Neuronal stem cell (in vitro differentiated cells): Measurements from ENCODE around the gene MYO3B.
A peak's percentile ranks its signal among the peaks of the same experiment; 100 is the strongest.

ENCODE experiments used
- DNase-seq: peaks from one replicate; pipeline ENCODE4 v3.0.0-alpha.2; 2013; ENCODE audit warnings: low spot score
- H2AFZ ChIP-seq: one replicate; pipeline ENCODE4 v1.6.1; 2013; ENCODE audit warnings: mild to moderate bottlenecking, low read length, inconsistent platforms
- H2AK5ac ChIP-seq: 2 replicates; pipeline ENCODE4 v1.6.1; 2013; ENCODE audit warnings: low read depth, mild to moderate bottlenecking, inconsistent platforms, low read length, moderate library complexity, mixed read lengths
- H2BK120ac ChIP-seq: 2 replicates; pipeline ENCODE4 v1.6.1; 2013; ENCODE audit warnings: low read depth, mild to moderate bottlenecking, inconsistent platforms, low read length, moderate library complexity, mixed read lengths
- H2BK12ac ChIP-seq: one replicate; pipeline ENCODE4 v1.6.1; 2013; ENCODE audit warnings: low read length, inconsistent platforms
- H2BK15ac ChIP-seq: 2 replicates; pipeline ENCODE4 v1.6.1; 2013; ENCODE audit warnings: mild to moderate bottlenecking, low read length, inconsistent platforms, mixed read lengths
- H2BK5ac ChIP-seq: one replicate; pipeline ENCODE4 v1.6.1; 2013; ENCODE audit warnings: inconsistent platforms, mild to moderate bottlenecking, low read length, moderate library complexity
- H3K14ac ChIP-seq: one replicate; pipeline ENCODE4 v1.6.1; 2013; ENCODE audit warnings: low read length, inconsistent platforms
- H3K18ac ChIP-seq: 2 replicates; pipeline ENCODE4 v1.6.1; 2013; ENCODE audit warnings: low read length, inconsistent platforms
- H3K23ac ChIP-seq: 2 replicates; pipeline ENCODE4 v1.6.1; 2013; ENCODE audit warnings: low read depth, mild to moderate bottlenecking, mixed read lengths, low read length, inconsistent platforms; ENCODE audit not compliant: poor library complexity
- H3K27ac ChIP-seq: replicated peaks from 3 replicates; pipeline ENCODE4 v1.5.1; 2013; ENCODE audit warnings: low read length, inconsistent platforms
- H3K27me3 ChIP-seq, 3 experiments: 2 replicates each; pipeline ENCODE4 v1.6.1; 2013; ENCODE audit warnings: low read length in 3 of 3, mild to moderate bottlenecking in 2 of 3, inconsistent platforms in 1 of 3, low read depth in 1 of 3, mixed read lengths in 1 of 3, moderate library complexity in 1 of 3; ENCODE audit not compliant: control insufficient read depth in 3 of 3, insufficient read depth in 3 of 3
- H3K36me3 ChIP-seq, 2 donors: replicated peaks in 1 of 2; 2 replicates each; pipeline ENCODE4 v1.6.1; 2013; ENCODE audit warnings: low read length in 2 of 2; ENCODE audit not compliant: control insufficient read depth in 2 of 2, insufficient read depth in 2 of 2
- H3K4ac ChIP-seq: 2 replicates; pipeline ENCODE4 v1.6.1; 2013; ENCODE audit warnings: inconsistent platforms, mild to moderate bottlenecking, low read length, moderate library complexity
- H3K4me1 ChIP-seq, 2 donors: 1 replicate in 1 of 2; 2 replicates in 1 of 2; pipeline ENCODE4 v1.6.1; 2013; ENCODE audit warnings: low read length in 2 of 2, low read depth in 1 of 2; ENCODE audit not compliant: control insufficient read depth in 2 of 2, insufficient read depth in 1 of 2
- H3K4me2 ChIP-seq: one replicate; pipeline ENCODE4 v1.6.1; 2013; ENCODE audit warnings: mild to moderate bottlenecking, low read length, inconsistent platforms; ENCODE audit not compliant: insufficient read depth, poor library complexity, severe bottlenecking
- H3K4me3 ChIP-seq, 2 donors: 2 replicates each; pipeline ENCODE4 v1.5.1; 2013; ENCODE audit warnings: low read length in 2 of 2, mild to moderate bottlenecking in 2 of 2, inconsistent platforms in 1 of 2, moderate library complexity in 1 of 2
- H3K79me1 ChIP-seq: one replicate; pipeline ENCODE4 v1.6.1; 2013; ENCODE audit warnings: low read depth, mild to moderate bottlenecking, inconsistent platforms, low read length, moderate library complexity
- H3K9ac ChIP-seq: one replicate; pipeline ENCODE4 v1.6.1; 2013; ENCODE audit warnings: mild to moderate bottlenecking, low read depth, low read length, inconsistent platforms; ENCODE audit not compliant: poor library complexity
- H3K9me3 ChIP-seq, 2 donors: replicated peaks in 1 of 2; 2 replicates each; pipeline versions ENCODE3 to v1.6.1; 2013; ENCODE audit warnings: low read length in 2 of 2, mild to moderate bottlenecking in 2 of 2, inconsistent platforms in 1 of 2, low read depth in 1 of 2, mixed read lengths in 1 of 2, moderate library complexity in 1 of 2; ENCODE audit not compliant: control insufficient read depth in 2 of 2, insufficient read depth in 1 of 2
- H4K8ac ChIP-seq: one replicate; pipeline ENCODE4 v1.6.1; 2013; ENCODE audit warnings: low read depth, mild to moderate bottlenecking, inconsistent platforms, low read length, moderate library complexity
- H4K91ac ChIP-seq: one replicate; pipeline ENCODE4 v1.6.1; 2013; ENCODE audit warnings: low read length, low read depth, mild to moderate bottlenecking, inconsistent platforms; ENCODE audit not compliant: poor library complexity
- WGBS, 2 donors: extraction: QIAGEN DNeasy Blood & Tissue Kit; methylation state at CpG; one replicate each; pipeline ENCODE4 v1.1.7; 2013; ENCODE audit warnings: missing lambda C conversion rate in 2 of 2, mixed read lengths in 1 of 2; ENCODE audit not compliant: insufficient read length in 2 of 2, insufficient replicate concordance in 1 of 2; ENCODE audit errors: extremely low coverage in 2 of 2; 5-methylcytosine and 5-hydroxymethylcytosine counted together

The MYO3B gene

DNA sequence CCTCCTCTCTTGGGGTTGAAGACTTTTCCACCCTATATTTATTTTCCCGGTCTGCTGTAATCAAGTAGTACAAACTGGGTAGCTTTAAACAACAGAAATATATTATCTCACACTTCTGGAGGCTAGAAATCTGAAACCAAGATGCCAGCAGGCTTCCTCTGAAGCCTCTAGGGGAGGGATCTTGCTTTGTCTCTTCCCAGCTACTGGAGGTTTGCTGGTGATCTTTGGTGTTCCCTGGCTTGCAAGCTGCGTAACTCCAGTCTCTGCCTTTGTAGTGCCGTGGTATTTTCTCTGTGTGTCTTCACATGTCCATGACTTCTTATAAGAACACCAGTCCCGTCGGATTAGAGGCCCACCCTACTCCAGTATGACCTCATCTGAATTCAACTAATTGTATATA is 44.4 kb downstream of the MYO3B start:
- peak overlapping the region; percentile 83 for H2AFZ ChIP-seq
- H2BK120ac ChIP-seq = no peak overlapping the region
- H3K4me2 ChIP-seq = no peak overlapping the region
- H4K8ac ChIP-seq = no peak overlapping the region
- H3K4ac ChIP-seq = no peak overlapping the region
- H3K79me1 ChIP-seq = no peaks in the 10 kb centered on the region
- peaks cover 8 to 20% of the 10 kb centered on the region in 2 donors for H3K4me1 ChIP-seq
- H2BK5ac ChIP-seq = peak overlapping the region; percentile 27
- H3K4me3 ChIP-seq = no peak overlapping the region
- no peak overlapping the region for H2AK5ac ChIP-seq
- no peaks in the 10 kb centered on the region for H3K36me3 ChIP-seq
- H3K23ac ChIP-seq = no peak overlapping the region
- H4K91ac ChIP-seq = no peak overlapping the region
- no peaks in the 10 kb centered on the region for H3K9me3 ChIP-seq
- H3K27me3 ChIP-seq = no peaks in the 10 kb centered on the region
- no peak overlapping the region for H2BK15ac ChIP-seq
- H3K9ac ChIP-seq = no peak overlapping the region
- peak overlapping the region; percentile 21 for H3K27ac ChIP-seq
- peak overlapping the region; percentile 79 for H3K18ac ChIP-seq
- no peak for DNase-seq
- H3K14ac ChIP-seq = no peak overlapping the region
- H2BK12ac ChIP-seq = no peak overlapping the region
- no CpG with 5 or more reads among the region's 5 CpGs for WGBS, 2 donors

DNA sequence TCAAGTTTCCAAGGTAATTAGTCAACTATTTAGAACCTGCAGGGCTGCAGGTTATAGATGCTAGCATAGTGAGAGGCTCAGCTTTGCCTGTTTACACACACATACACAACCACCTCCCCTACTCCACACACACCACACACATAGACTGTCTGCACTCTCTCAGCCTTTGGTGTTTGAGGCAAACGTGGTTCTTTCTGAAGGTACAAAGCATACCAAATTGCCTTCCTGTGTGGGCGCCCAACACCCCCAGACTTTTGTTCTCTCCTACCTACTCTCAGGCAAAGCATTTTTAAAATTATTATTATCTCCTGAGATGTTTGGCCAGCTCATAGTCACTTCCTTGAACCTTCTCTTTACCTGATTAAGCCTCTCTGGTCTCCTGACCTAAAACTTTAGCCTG is 44.9 kb downstream of the MYO3B start:
- H3K27me3 ChIP-seq = no peaks in the 10 kb centered on the region
- DNase-seq = no peak
- no peak overlapping the region for H2BK120ac ChIP-seq
- H3K4me3 ChIP-seq = no peak overlapping the region
- H2BK15ac ChIP-seq = no peak overlapping the region
- no peak overlapping the region for H2BK5ac ChIP-seq
- no peak overlapping the region for H2AK5ac ChIP-seq
- no peak overlapping the region for H3K9ac ChIP-seq
- no peak overlapping the region for H3K27ac ChIP-seq
- H2BK12ac ChIP-seq = no peak overlapping the region
- no peaks in the 10 kb centered on the region for H3K36me3 ChIP-seq
- H3K23ac ChIP-seq = no peak overlapping the region
- H3K14ac ChIP-seq = no peak overlapping the region
- H3K4me2 ChIP-seq = no peak overlapping the region
- no CpG with 5 or more reads among the region's 2 CpGs for WGBS, 2 donors
- no peak overlapping the region for H4K91ac ChIP-seq
- H3K4me1 ChIP-seq = peaks cover 8 to 20% of the 10 kb centered on the region in 2 donors
- peak overlapping the region; percentile 83 for H2AFZ ChIP-seq
- H3K79me1 ChIP-seq = no peaks in the 10 kb centered on the region
- H3K4ac ChIP-seq = no peak overlapping the region
- no peak overlapping the region for H3K18ac ChIP-seq
- no peak overlapping the region for H4K8ac ChIP-seq
- no peaks in the 10 kb centered on the region for H3K9me3 ChIP-seq

GRCh38 chr2:170224692-170225294 is 46.8 kb downstream of the MYO3B start:
- H3K18ac ChIP-seq = no peak overlapping the region
- no peak overlapping the region for H3K27ac ChIP-seq
- H3K79me1 ChIP-seq = no peaks in the 10 kb centered on the region
- H3K4ac ChIP-seq = no peak overlapping the region
- no peak overlapping the region for H4K91ac ChIP-seq
- no peak overlapping the region for H2BK15ac ChIP-seq
- no peak overlapping the region for H3K23ac ChIP-seq
- H2BK5ac ChIP-seq = no peak overlapping the region
- no peak overlapping the region for H3K14ac ChIP-seq
- H3K36me3 ChIP-seq = no peaks in the 10 kb centered on the region
- H3K4me2 ChIP-seq = no peak overlapping the region
- no peak overlapping the region for H3K9ac ChIP-seq
- H2AK5ac ChIP-seq = no peak overlapping the region
- H4K8ac ChIP-seq = no peak overlapping the region
- no peaks in the 10 kb centered on the region for H3K27me3 ChIP-seq
- H2BK120ac ChIP-seq = no peak overlapping the region
- H3K4me1 ChIP-seq = peaks cover 6 to 20% of the 10 kb centered on the region in 2 donors
- WGBS, 2 donors = no CpG with 5 or more reads among the region's 7 CpGs
- DNase-seq = no peak
- no peak overlapping the region for H2AFZ ChIP-seq
- no peak overlapping the region for H3K4me3 ChIP-seq
- H2BK12ac ChIP-seq = no peak overlapping the region
- H3K9me3 ChIP-seq = no peaks in the 10 kb centered on the region

DNA sequence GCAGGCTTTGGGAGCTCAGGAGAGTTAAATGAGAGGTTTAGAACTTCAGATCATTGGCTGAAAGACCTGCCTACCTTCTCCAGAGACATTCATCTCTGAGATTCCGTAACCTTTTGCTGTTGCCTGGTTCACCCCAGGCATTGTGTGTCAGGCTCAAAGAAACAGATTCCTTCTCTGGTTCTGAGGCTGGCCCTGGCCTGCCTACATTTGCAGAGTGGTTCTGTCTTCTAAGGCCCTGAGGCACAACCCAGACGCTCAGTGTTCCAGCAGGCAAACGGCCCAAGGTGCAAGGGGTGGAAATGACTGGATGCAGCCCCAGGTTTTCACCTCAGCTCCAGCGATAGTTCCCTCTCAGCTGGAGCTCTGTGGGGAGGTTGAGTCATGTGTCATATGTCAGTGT is 48.3 kb downstream of the MYO3B start:
- Histone ChIP-seq H3K4me2 (no peak overlapping the region), H2AK5ac (no peak overlapping the region), H3K27ac (no peak overlapping the region), H3K18ac (no peak overlapping the region), H3K4me3 (no peak overlapping the region), H3K27me3 (no peaks in the 10 kb centered on the region), H2BK120ac (no peak overlapping the region), H3K4me1 (peaks cover 6 to 20% of the 10 kb centered on the region in 2 donors), H3K4ac (no peak overlapping the region), H2BK15ac (no peak overlapping the region), H3K9me3 (no peaks in the 10 kb centered on the region), H2AFZ (no peak overlapping the region), H4K91ac (no peak overlapping the region), H3K14ac (no peak overlapping the region), H2BK5ac (no peak overlapping the region), H3K79me1 (no peaks in the 10 kb centered on the region), H4K8ac (no peak overlapping the region), H3K9ac (no peak overlapping the region), H3K36me3 (no peaks in the 10 kb centered on the region), H2BK12ac (no peak overlapping the region), H3K23ac (no peak overlapping the region)
- no peak for DNase-seq
- no CpG with 5 or more reads among the region's 4 CpGs for WGBS, 2 donors
